GM19025 (cell line): ENCODE measurements around the gene PRMT7.

Experiments used
- ATAC-seq: cut with Tn5 transposase; IDR thresholded peaks from one replicate; pipeline ENCODE4 v1.9.1; 2021; ENCODE audit warnings: mild to moderate bottlenecking, low read depth, moderate library complexity; ENCODE audit not compliant: unreplicated experiment

The PRMT7 gene

DNA sequence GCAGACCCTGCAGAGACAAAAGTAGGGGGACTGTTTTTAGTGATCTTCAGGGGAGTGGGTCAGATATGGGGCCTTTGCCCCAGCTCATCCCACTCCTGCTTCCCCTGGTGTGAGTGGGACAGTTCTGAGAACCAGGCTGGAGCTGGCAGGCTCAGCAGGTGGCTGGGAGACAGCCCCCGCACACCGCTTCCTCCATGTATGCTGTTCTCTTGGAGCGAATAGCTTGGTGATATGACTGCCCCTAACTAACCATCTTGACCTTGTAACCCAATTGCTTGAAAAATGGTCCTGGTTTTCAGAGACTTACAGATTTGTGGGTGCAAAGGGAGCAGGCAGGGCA, 61.5 kb downstream of the PRMT7 start:
- ATAC-seq = no peak

DNA sequence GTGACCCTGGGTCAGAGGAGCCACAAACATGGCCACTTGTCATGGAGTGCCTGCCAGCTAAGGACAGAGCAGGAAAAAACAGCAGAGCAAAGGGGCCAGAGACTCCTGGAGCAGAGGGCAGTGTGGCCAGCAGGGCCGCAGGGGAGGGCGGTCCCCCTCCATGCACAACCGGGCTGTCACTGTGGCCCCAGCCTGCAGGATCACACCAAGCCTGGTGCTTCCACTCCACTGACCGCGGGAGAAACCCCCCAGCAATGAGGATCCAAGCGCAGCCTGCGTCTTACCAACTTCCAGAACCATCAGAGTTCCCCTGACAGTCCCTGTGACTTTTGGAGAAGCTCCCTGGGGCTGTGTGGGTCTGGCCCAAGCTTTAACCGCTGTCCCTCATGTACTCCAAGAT, 62.0 kb downstream of the PRMT7 start:
- ATAC-seq = no peak

DNA sequence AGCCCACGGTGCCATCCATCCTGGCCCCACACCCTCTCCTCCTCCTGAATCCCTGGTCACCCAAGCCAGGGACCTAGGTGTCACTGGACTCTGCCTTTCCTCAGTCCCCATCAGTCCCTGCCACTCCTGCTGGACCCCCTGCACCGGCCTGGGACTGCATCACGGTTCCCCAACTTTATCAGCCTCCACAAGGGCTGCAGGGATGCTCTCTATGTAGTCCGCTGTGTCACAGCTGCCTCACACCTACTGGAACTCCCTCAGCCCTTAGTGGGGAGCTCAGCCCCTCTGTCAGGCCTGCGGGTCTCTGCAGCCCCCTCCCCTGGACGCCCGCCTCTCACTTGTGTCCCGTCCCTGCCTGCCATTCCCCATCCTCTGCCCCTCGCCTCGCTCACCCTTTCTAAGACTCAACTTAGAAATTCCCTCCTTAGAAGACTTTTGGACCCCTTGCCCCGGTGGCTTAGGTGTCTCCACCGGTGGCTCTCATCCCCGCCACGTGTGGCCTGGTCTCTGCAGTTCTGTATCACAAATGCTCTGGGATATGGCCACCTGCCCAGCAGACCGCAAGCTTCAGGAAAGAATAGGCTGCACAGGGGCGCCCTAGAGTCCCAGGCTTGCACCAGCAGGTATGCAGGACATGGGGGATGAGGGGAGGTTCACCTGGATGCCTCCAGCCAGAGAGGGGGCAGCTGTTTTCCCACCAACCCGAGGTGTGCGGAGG, 62.9 kb downstream of the PRMT7 start:
- no peak for ATAC-seq

DNA sequence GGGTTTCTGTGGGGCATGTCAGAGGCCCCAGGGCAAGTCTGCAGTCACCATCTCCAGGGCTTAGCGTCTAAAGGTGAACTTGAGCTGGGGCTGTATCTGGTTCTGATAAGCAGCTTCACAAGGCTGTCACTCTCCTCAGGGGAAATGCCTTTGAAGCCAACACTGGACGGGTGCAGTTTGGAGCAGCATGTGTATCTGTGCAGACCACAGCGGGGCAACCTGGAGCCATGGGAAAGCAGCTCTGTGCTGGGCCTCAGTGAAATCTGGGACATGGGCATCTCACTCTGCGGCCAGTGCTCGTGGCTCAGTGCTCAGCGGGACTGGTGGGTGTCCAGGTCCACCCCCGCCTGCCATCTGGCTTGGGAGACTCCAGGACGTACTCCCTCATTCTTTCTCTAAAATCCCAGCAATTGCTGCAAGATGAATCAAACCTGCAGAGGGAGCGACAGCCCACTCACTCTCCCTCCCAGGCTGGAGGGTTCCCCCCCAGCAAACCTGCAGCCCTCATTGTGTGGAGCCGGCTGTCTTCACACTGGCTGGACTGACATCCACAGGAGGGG, 63.5 kb downstream of the PRMT7 start:
- ATAC-seq = no peak

DNA sequence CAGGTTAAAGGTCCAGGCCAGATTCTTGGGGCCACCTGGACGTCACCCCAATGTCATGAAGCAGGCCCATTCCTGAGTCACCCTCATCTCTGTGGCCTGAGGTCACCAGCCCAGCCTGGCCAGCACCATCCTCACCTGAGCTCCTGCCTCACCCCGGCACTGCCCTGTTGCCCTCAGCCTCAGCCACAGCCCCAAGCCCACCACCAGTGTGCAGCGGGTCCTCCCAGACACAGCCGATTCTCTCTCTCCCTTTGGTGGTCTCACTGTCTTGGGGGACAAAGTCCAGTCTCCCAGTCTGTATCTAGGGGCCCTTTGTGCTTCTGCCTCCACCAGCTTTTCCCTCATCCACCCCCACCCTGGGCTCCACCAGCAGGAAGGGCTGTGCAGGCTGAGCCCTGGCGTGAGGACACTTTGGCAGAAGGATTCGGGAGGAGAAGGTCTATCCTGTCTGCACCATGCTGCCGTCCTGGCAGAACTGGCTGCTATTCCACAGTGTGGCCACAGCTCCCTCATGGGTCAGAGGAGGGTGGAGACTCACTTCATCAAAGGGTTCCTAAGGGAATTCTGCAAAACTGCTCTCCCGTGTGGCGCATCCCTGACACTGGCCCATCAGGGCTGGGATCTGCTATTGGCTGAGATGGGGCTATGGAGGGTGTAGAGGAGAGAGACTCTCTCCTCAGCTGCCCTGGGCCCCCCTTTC, 64.3 kb downstream of the PRMT7 start:
- ATAC-seq = no peak

DNA sequence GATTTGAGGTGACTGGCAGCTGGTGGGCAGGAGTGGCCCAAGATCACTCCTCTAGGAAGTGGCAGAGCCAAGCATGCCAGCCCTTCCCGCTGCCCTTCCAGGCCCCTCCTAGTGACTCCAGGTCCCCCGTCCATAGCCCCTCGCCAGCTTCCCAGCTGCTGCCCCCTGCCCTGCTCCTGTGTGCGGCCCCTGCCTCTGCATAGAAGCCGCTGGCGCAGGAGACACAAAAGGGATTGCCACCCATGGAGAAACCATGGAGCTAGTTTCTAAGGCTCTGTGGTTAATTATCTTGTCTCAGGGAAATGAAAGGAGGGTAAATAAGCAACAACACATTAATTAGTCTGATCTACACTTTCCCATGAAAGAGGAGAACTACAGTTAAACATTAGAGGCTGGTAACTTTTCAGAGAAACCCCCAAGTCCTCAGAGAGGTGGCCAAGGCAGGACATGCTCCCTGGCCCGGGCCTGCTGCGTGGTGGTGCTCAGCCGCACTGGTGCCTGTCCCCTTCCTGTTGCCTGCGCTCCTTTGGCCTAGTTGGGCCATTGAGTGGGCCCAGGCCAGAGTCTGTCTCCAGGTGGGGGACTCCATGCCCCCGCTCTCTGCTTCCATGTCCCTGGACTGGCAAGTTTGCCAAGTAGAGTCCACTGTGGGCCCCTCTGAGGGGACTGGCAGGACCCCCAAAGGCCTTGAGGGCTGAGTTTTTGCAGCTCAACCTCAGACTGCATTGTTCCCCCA, 65.2 kb downstream of the PRMT7 start:
- ATAC-seq = no peak

DNA sequence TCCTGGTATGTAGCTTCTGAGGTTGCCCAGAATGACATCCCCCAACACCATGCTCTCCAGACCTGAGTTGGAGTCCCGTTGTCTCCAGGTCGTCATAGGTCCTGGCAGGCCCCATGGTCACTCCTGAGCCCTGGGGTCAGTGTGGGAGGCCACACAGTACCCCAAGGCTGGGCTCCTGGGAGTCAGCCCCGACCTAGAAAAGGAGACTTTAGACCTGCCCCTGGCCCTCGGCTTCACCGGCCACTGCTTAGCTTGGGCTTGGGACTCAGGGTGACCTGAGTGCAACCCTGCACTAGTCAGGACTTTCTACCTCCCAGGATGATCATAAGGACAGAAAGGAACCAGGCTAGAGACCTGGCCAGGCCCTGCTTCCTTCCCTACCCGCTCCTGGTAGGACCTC, 65.8 kb downstream of the PRMT7 start:
- ATAC-seq = no peak

DNA sequence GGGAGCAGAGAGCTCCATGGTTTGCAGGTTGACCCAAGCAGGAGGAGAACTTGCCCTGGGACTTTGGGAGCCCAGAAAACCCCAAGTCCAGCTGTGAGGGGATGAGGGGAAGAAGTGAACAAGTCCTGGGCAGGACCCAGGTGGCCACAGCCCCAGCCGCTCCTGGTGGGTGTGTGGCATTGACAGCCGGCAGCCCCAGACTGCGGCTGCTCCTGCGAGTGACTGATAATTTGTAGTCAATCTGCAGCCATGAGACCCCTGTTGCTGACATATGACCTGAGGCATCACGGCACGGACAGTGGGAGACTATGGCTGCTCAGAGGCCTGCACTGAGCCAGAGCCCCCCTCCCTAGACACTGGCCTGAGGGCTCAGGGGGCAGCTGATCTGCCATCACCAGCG, 66.4 kb downstream of the PRMT7 start:
- ATAC-seq = no peak

DNA sequence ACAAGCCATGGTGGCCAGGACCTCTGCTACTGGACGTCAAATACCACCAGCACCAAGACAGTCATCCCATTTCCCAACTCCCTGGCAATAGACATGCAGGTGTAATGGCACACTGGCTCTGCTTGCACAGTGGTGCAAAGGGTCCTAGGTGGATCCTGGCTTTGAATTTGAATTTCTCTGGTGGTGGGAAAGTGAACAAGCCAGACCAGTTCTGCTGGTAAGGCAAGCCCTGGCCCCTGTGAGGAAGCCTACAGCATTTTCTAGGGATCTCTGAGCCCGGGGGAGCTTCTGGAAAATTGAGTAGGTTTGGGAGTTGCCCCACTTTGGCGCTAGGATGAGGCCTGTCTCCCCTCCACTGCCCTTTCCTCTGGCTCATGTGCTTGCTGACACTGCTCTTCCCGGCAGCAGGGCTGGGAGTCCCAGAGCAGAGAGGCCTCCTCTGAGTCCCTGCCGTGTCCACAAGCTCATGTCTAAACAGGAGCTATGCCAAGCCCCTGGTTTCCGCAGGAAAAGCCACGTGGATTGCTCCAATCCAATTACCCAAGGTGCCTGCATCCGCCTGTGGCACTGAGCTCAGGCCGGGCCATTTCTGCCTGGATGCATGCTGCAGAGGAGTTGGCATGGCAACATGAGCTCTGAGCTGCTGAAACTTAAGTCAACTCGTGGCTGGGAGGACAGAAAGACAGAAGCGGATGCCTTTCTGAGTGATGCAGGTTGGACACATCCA, 67.0 kb downstream of the PRMT7 start:
- ATAC-seq = no peak

DNA sequence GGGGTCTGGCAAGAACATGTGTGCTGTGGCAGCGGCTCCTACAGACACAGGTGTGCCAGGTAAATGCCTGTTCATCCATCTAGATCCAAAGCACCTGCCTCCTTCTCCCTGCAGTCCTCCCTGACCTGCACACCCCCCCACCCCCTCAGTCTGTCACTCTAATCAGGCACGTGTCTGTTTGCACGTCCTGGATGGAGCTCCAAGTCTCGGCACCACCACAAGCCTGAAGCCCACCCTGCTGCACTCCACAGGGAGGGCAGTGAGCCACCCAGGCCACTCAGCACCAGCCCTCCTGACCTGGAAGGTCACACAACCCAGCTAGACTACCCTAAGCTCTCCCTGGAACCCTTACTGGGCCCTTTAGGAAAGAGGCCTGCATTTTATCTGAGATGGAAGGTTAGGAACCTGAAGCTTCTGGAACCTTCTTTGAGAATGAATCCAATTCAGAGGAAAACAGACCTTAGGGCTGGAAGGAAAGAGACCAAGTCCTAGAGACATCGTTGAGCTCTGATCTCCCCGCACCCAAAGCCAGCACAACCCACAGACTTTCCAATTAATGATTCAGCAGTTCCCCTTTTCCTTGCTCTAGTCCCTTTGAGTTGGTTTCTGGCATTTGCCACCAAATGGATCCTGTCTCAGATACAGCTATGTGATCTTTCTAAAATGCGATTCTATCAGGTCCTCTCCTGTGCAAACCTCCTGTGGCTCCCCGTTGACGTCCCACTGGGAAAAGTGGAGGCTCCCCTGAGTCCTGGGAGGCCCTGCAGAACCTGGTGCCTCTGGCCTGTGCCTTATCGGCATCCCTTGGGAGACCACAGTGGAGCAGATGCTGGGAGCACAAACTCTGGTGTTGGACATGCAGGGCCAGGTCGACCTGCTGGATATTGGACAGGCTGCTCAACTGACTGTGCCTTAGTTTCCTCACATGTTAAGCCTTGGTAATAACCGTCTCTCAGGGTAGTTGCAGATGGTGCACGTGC, 67.9 kb downstream of the PRMT7 start:
- ATAC-seq = no peak

DNA sequence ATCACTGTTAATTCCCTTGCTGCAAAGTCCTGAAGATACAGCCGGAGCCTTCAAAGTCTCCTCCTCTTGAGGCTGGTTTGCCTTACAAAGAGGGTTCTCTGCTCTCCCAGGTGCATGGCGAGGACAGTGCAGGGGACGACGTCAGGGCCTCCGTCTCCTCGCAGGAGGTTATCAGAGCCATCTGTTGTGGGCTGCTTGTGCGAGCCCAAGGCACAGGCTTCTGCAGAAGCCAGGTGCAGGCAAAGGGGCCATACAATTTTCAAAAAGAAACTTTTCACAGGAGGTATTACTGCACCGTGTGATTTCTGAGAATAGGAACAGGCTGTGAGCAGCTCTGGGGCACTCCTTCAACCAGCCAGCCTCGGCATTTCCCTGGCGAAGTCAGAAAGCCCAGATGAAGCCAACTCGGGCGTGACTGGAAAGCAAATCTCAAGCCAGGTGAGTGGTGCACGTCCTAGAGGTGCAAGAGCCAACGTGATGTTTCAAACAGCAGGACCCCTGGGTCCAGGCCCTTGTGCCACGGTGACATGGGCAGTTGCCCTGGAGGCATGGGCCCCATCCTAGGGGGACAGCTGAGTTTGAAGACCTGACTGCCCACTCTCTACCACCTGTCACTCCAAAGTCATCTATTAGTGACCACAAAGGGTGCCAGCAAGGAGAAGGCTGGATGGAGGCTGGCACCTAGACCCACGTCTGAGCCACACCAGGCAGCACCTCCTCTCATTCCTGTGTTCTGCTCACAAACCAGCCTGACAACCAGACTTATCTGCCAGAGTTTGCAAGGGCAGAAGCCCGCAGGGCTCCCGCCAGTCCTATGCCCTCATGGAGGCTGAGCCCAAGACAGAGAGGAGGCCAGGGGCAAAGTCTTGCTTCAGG, 68.9 kb downstream of the PRMT7 start:
- ATAC-seq = no peak

DNA sequence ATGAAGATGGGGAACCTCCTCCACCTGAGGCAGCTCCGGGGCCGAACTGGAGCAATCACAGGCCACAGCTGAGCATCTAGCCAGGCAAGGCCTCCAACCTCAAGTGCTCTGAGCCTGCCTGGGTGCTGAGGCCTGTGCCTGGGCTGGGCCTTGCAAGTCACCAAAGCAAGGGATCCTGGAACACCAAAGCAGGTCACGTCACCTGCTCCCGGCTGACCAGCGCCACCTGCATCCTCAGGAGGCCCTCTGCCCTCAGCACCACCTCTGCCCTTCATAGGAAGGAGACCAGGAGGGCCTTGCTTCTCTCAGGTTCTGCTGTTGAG, 69.5 kb downstream of the PRMT7 start:
- no peak for ATAC-seq

DNA sequence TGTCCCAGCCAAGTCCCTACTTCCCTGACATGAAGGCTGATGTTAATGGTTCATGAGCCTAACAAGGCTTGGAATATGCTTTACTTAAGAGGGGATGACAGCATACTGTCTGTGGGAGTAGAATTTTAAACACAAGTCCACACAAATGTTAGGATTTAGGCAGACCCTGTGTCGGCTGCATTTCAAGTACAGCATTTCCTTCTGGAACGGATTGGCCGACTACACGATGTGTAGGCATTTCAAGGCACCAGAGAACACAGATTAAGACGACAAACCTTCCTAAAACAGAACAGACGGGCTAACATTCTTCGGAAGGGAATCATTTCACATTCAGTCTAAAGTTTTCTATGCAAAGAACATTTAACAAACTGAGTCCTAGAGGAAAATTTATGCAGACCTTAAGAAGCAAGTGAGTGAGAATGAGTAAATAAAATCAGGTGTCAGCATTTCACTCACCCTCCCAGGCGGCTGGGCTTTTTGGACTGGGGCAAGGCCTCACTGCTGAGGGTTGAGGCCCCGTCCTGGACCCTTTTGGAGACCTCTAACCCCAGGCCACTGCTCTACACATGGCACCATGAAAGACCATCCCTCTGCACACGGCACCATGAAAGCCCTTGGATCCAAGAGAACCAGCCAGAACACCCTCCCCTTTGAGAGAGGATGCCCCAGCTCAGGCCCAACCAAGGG, 70.0 kb downstream of the PRMT7 start:
- no peak for ATAC-seq

DNA sequence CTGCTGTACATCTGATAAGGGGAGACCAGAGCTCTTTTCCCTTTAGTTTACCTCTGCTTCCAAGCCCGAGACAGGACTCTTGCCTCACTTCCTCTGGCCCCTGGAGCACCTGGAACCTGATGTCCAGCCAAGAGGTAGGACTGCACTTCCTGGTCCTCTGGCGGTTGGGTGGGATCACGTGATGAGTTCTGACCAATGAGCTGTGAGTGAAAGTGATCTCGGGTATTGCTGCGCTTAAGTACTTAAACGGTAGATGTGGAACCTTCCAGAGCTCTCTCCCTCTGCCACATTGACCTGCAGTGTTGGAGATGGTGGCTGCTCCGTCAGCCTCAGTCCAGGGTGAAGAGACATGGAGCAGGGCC, 70.5 kb downstream of the PRMT7 start:
- ATAC-seq = no peak

DNA sequence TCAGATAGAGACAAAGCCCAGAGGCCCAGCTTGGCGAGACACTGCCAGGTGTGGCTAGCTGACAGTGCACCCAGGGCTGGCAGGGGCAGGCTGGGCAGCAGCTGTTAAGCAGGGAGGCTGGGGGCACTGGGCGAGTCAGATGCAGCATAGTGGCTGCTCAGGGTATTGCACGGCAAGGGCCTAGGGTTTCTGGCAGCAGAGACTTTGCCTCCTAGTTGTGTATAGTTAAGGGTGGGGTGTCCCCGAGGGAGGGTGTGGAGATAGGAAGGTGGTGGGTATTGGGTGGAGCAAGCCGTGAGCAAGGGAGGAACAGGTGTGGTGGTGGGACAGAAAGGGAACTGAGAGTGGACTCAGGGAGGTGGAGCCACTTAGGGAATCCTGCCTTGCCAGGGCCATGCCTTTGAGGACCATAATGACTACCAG, 71.5 kb downstream of the PRMT7 start:
- ATAC-seq = no peak

DNA sequence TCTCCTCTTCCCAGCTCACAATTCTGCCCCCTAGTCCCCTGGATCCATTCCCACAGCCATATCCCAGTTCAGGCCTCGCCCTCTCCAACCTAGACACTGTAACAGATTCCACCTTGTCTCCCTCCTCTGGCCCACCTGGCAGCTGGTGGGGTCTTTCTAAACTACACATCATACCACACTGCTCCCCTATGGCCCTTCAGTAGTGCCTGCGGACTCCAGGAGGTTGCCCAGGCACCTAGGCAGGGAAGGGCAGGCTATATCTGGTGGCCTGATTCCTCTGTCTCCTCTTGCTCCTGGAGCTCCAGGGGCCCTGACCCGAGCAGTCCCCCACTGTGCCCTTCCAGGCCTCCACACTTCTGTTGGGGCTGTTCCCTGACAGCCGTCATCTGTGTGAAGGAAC, 73.0 kb downstream of the PRMT7 start:
- no peak for ATAC-seq

DNA sequence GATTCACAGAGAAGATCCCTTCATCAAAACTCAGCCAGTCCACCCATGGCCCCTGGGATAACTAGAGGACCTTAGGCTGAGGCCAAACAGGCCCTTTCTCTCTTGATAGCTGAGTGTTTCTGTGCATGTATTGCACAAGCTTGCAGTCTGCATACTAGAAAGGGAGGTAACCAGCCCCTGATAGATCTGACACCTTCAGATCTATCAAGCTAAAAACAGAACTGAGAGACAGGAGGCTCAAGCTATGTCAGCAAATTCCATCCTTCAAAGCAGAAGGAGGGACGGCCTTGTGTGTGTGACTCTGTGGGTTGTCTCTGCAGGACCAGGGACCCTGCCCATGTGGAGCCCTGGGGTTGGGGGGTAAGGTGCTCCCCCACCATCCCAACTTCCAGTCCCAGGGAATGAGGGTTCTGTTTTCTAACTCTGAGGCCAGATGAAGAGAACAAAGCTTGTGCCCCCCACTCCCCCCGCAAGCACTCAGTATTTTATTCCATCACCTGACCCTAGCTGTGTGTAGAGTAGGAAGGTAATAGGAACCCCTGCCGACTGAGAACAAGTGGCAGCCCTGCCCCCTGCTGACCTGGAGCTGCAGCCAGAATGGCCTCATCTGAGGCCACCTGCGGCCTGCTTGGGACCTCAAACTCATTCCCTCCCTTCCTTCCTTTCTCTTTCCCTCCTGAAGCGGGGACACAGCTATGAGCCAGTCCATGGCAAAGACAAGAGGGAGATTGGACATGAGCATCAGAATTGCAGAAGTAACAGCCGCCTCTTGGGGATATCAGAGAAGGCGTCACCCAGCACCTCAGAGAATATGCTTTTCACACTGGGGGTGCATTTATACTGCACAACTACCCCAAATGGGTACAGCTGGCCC, 73.7 kb downstream of the PRMT7 start:
- no peak for ATAC-seq
